Suprapubic skin (tissue), 4 donors: Measurements from ENCODE around the gene CLDN22.

Experiments
- CTCF ChIP-seq, 2 donors: fragments of 200-600 bp in 1 of 2; fragments of 450-650 bp in 1 of 2; sonication (generic) in 1 of 2; IDR thresholded peaks; one replicate each; pipeline ENCODE4 v1.5.1; 2016 to 2019; ENCODE audit warnings: antibody characterized with exemption in 2 of 2, mild to moderate bottlenecking in 1 of 2, moderate library complexity in 1 of 2
- EP300 ChIP-seq: sonication (generic); formaldehyde crosslinking; IDR thresholded peaks from one replicate; pipeline ENCODE4 v1.6.1; 2017; ENCODE audit warnings: antibody characterized with exemption
- POLR2A ChIP-seq, 2 donors: fragments of 450-650 bp; IDR thresholded peaks; one replicate each; pipeline ENCODE4 v1.6.1; 2017; ENCODE audit warnings: antibody characterized with exemption in 2 of 2, mild to moderate bottlenecking in 2 of 2, moderate library complexity in 2 of 2
- POLR2AphosphoS5 ChIP-seq, 3 donors: sonication (generic); formaldehyde crosslinking; IDR thresholded peaks; one replicate each; pipeline ENCODE4 v1.6.1; 2017; ENCODE audit warnings: antibody characterized with exemption in 3 of 3

GRCh38 chr4:183349673-183350072 is 29.6 kb upstream of the CLDN22 start:
- TF ChIP-seq POLR2A (IDR thresholded peaks at IDR 0.05) (no peak), CTCF (IDR thresholded peaks at IDR 0.05) (no peak), POLR2AphosphoS5 (IDR thresholded peaks at IDR 0.05) (no peak), EP300 (no peak)
